Measurements from ENCODE around the gene DEFB125.

Gene DEFB125

DNA sequence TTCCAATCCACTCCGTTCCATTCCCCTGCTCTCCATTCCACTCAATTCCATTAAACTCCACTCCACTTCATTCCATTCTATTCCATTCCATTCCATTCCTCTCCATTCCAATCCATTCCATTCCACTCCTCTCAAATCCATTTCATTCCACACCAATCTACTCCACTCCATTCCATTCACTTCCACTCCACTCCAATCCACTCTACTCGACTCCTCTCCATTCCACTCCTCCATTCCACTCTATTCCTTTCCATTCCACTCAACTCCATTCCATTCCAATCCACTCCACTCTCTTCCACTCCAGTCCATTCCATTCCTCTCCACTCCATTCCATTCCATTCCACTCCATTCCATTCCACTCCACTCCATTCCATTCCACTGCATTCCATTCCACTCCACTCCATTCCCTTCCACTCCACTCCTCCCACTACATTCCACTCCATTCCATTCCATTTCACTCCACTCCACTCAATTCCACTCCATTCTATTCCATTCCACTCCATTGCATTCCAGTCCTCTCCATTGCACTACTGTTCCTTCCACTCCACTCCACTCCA lies 22.6 kb upstream of the DEFB125 start:
- Histone ChIP-seq H3K4me3 (replicated peaks; ENCODE audit: insufficient read depth, low read length) (no peak overlapping the region), H3K27me3 (ENCODE audit: insufficient read depth, poor library complexity, severe bottlenecking) (peaks cover 2% of the 10 kb centered on the region), H3K27ac (replicated peaks) (no peak overlapping the region)
- TF ChIP-seq SPI1 (IDR thresholded peaks at IDR 0.05; ENCODE audit: borderline replicate concordance, low read depth) = no peak
- no peak for DNase-seq (ENCODE audit: low read depth in 1 of 2, low spot score in 1 of 2)

GRCh38 chr20:77231-77630 lies 10.2 kb upstream of the DEFB125 start:
- Histone ChIP-seq H3K27ac (replicated peaks) (no peak overlapping the region), H3K27me3 (ENCODE audit: insufficient read depth, poor library complexity, severe bottlenecking) (peaks cover 2% of the 10 kb centered on the region), H3K4me3 (replicated peaks; ENCODE audit: insufficient read depth, low read length) (no peak overlapping the region)
- TF ChIP-seq CTCF (IDR thresholded peaks at IDR 0.05; ENCODE audit: insufficient read depth, low read length) (no peak), SPI1 (IDR thresholded peaks at IDR 0.05; ENCODE audit: borderline replicate concordance, low read depth) (no peak), REST (IDR thresholded peaks at IDR 0.05; ENCODE audit: insufficient replicate concordance, low read depth) (no peak), GABPA (IDR thresholded peaks at IDR 0.05; ENCODE audit: low read depth) (no peak), POLR2AphosphoS5 (IDR thresholded peaks at IDR 0.05; ENCODE audit: low read depth) (no peak)
- DNase-seq (ENCODE audit: low read depth in 1 of 2, low spot score in 1 of 2) = no peak

- TF ChIP-seq CTCF (IDR thresholded peaks at IDR 0.05; ENCODE audit: insufficient read depth, low read length) (no peak), SPI1 (IDR thresholded peaks at IDR 0.05; ENCODE audit: borderline replicate concordance, low read depth) (no peak), GABPA (IDR thresholded peaks at IDR 0.05; ENCODE audit: low read depth) (no peak), POLR2AphosphoS5 (IDR thresholded peaks at IDR 0.05; ENCODE audit: low read depth) (no peak), REST (IDR thresholded peaks at IDR 0.05; ENCODE audit: insufficient replicate concordance, low read depth) (no peak)
- Histone ChIP-seq H3K4me3 (replicated peaks; ENCODE audit: insufficient read depth, low read length) (no peak overlapping the region), H3K27ac (replicated peaks) (no peak overlapping the region), H3K27me3 (ENCODE audit: insufficient read depth, poor library complexity, severe bottlenecking) (peaks cover 2% of the 10 kb centered on the region)
- no peak for DNase-seq (ENCODE audit: low read depth in 1 of 2, low spot score in 1 of 2)
Measured at GRCh38 chr20:78338-78737, 9.1 kb upstream of the DEFB125 start.

GRCh38 chr20:79565-79964 lies 7.9 kb upstream of the DEFB125 start:
- no peak overlapping the region for H3K4me3 ChIP-seq (replicated peaks; ENCODE audit: insufficient read depth, low read length)
- TF ChIP-seq GABPA (IDR thresholded peaks at IDR 0.05; ENCODE audit: low read depth) (no peak), REST (IDR thresholded peaks at IDR 0.05; ENCODE audit: insufficient replicate concordance, low read depth) (no peak), POLR2AphosphoS5 (IDR thresholded peaks at IDR 0.05; ENCODE audit: low read depth) (no peak), CTCF (IDR thresholded peaks at IDR 0.05; ENCODE audit: insufficient read depth, low read length) (no peak), SPI1 (IDR thresholded peaks at IDR 0.05; ENCODE audit: borderline replicate concordance, low read depth) (no peak)
- H3K27ac ChIP-seq (replicated peaks) = no peak overlapping the region
- DNase-seq (ENCODE audit: low read depth in 1 of 2, low spot score in 1 of 2) = no peak
- peaks cover 2% of the 10 kb centered on the region for H3K27me3 ChIP-seq (ENCODE audit: insufficient read depth, poor library complexity, severe bottlenecking)
